Middle frontal gyrus (tissue), 1 donor: ENCODE data around the gene DUSP21.
"Not testable (repeated sequence)": the region's sequence is repeated elsewhere in the genome, so short reads cannot be mapped to it uniquely, and the experiment has no call there.

Source experiments
- DNase-seq: peaks from one replicate; pipeline ENCODE4 v3.0.0-alpha.2; 2015; ENCODE audit warnings: low spot score; ENCODE audit errors: extremely low spot score

Gene DUSP21

GRCh38 chrX:44876086-44876485 lies 32.3 kb downstream of the DUSP21 start:
- no peak for DNase-seq

GRCh38 chrX:44876767-44877166 lies 32.9 kb downstream of the DUSP21 start:
- no peak for DNase-seq

- DNase-seq: no peak
These were observed 35.0 kb downstream of the DUSP21 start for GRCh38 chrX:44878780-44879179.

GRCh38 chrX:44881549-44881948 lies 37.7 kb downstream of the DUSP21 start:
- no peak for DNase-seq

- no peak for DNase-seq
These were observed 38.8 kb downstream of the DUSP21 start for GRCh38 chrX:44882635-44883034.

- no peak for DNase-seq
These were observed 41.1 kb downstream of the DUSP21 start for GRCh38 chrX:44884944-44885343.

GRCh38 chrX:44889824-44890223 lies 46.0 kb downstream of the DUSP21 start:
- no peak for DNase-seq

- no peak for DNase-seq
These were observed 46.4 kb downstream of the DUSP21 start for GRCh38 chrX:44890247-44890646.

GRCh38 chrX:44890687-44891086 lies 46.9 kb downstream of the DUSP21 start:
- not testable (repeated sequence) for DNase-seq

- DNase-seq: no peak
These were observed 47.8 kb downstream of the DUSP21 start for GRCh38 chrX:44891642-44892041.
